AG04450 (cell line): ENCODE data around the gene CEBPB. TPM values are rescaled to one million over a fixed set of nuclear protein-coding genes. Genes with fewer than 3 reads are reported as not detected.

Source experiments
- CTCF ChIA-PET: fragments of 300-600, 350-600 bp; formaldehyde crosslinking; extraction: SDS; loops from one replicate; lab custom pipeline; 2022; ENCODE audit warnings: antibody characterized with exemption, inconsistent platforms; lab: Charles Lee
- POLR2A ChIA-PET: fragments of 350-600 bp; formaldehyde crosslinking; extraction: SDS; loops from one replicate; lab custom pipeline; 2021; ENCODE audit warnings: antibody characterized with exemption, inconsistent platforms; lab: Yijun Ruan, JAX
- DNase-seq: peaks from one replicate; pipeline ENCODE4 v3.0.0-alpha.2; 2011; ENCODE audit warnings: low read depth, low spot score
- H3K27ac ChIP-seq: one replicate; pipeline ENCODE4 v1.5.1; 2012; ENCODE audit warnings: low read depth, low read length, control low read depth
- H3K27me3 ChIP-seq: one replicate; pipeline ENCODE4 v1.6.0; 2012; ENCODE audit warnings: low read length; ENCODE audit not compliant: control insufficient read depth, insufficient read depth
- H3K4me3 ChIP-seq: 2 replicates; pipeline ENCODE4 v1.5.1; 2011; ENCODE audit warnings: mild to moderate bottlenecking, low read depth, low read length, control low read depth
- H3K9me3 ChIP-seq: 2 replicates; pipeline ENCODE4 v1.5.1; 2012; ENCODE audit warnings: low read length; ENCODE audit not compliant: control insufficient read depth, insufficient read depth
- CTCF ChIP-seq: IDR thresholded peaks from 2 replicates; pipeline ENCODE4 v1.5.1; 2011; ENCODE audit warnings: low read depth, low read length, control low read depth, inconsistent platforms
- polyA plus RNA-seq: library from polyadenylated mRNA; depleted of rRNA; stranded (reverse); fragments of >200 nt; gene quantifications from 2 replicates; pipeline ENCODE4 v1.2.3, GENCODE V29; 2011

The CEBPB gene
- polyA plus RNA-seq, 1 experiment, result 19.1 TPM

DNA sequence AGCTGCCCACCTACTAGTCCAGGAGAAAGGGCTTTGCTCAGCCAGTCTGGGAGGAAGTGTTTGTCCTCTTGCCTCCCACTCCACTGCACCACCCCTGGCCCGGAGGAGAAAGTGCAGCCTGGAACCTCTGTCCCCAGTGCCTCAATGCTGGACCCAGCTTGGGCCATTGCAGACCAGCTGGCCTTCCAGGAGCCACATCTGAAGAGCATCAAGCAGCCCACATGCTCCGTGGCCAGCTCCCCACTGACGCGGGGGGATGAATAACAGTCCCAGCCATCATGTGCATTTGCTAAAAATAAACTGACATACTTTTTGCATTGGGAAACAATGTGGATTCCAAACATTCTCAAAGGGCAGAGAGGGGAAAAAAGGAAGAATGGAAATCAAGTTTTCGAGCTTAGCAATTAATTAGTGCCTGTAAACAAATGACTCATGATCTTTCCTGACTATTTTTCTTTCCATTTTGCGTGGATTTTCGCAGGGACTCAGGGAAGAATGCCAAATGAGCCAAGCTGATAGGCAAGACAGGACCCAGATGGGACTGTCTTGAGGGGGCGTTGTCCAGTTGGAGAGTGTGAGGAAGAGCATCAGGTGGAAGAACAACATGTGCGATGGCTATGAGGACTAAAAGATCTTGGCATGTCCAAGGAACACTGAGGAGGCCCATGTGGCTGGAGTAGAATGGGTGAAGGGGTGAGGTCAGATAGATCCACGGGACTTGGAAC lies 34.1 kb downstream of the CEBPB start:
- Histone ChIP-seq H3K27me3 (no peaks in the 10 kb centered on the region), H3K27ac (peak overlapping the region; percentile 91), H3K9me3 (peaks cover 8% of the 10 kb centered on the region), H3K4me3 (no peak overlapping the region)
- peak; percentile 47 for TF ChIP-seq CTCF
- ChIA-PET POLR2A (interaction anchor here (0.7 to 1.8 kb wide), 9 partner anchors 10 to 84 kb away, joined by 3 to 7 read pairs (median 4); partner anchors contain the start of gene CEBPB), CTCF (no interaction called here)
- DNase-seq, result peak; percentile 91

DNA sequence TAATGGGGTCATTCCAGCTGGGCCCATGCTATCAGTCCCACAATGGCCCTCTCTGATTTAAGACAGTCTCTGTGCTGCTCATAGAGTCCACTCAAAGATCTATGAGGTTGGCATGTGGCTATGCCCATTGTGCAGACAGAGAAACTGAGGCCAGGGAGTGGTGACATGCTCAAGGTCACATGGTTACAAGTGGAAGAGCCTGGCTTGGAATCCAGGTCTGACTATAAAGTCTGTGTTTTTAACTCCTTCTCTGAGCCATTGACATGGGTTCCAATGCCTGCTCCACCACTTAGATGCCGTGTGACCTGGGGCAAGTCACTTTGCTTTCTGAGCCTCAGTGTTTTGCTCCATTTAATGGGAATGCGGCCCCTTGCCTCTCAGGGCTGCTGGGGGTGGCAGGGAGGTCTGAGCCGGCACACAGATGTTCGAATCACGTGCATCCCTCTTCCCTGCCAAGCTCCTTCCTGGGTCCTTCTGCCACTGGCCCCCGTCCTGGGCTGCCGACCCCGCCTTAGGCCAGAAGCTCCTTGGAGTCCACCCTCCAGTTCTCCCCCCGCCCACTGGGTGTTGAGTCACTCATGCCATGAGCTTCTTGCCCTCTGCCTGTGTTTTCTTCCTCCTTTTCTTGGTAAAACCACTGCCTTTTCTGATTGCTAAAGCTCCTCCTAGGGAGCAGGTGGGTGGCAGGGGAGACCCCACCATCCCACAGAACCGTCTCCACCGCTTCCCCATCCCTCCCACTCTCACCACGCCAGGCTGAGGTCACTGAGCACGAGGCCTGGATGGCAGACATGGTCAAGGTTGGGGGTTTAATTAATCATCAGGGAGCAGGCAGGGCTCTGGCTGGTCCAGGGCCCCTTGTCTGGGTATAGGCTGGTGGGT lies 35.7 kb downstream of the CEBPB start:
- H3K9me3 ChIP-seq, result peaks cover 4% of the 10 kb centered on the region
- CTCF ChIA-PET, result no interaction called here
- H3K27me3 ChIP-seq, result no peaks in the 10 kb centered on the region
- peak overlapping the region; percentile 68 for H3K27ac ChIP-seq
- POLR2A ChIA-PET, result interaction anchor here (0.6 kb wide), 1 partner anchor 59 kb away, joined by 3 read pairs; no protein-coding TSS in a partner anchor
- no peak overlapping the region for H3K4me3 ChIP-seq
- DNase-seq, result no peak
- no peak for TF ChIP-seq CTCF

DNA sequence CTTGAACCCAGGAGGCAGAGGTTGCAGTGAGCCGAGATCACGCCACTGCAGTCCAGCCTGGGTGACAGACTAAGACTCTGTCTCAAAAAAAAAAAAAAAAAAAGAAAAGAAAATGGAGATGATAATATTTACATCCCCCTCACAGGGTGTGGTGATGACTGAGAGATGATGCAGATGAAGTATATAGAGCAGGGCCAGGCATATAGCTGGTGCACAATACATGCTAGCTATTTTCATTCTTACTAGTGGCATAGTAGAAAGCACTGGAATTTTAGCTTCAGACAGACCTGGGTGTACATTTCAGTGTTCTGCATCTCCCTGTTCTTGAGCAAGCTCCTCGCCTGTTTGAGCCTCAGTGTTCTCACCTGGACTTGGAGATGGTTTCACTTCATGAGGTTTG lies 36.9 kb downstream of the CEBPB start:
- POLR2A ChIA-PET, result interaction anchor here (1.3 kb wide), 1 partner anchor 81 kb away, joined by 3 read pairs; no protein-coding TSS in a partner anchor
- Histone ChIP-seq H3K27me3 (no peaks in the 10 kb centered on the region), H3K27ac (no peak overlapping the region), H3K4me3 (no peak overlapping the region), H3K9me3 (peaks cover 4% of the 10 kb centered on the region)
- TF ChIP-seq CTCF, result no peak
- no peak for DNase-seq
- CTCF ChIA-PET, result no interaction called here

GRCh38 chr20:50229156-50229607 lies 38.6 kb downstream of the CEBPB start:
- Histone ChIP-seq H3K27me3 (no peaks in the 10 kb centered on the region), H3K27ac (no peak overlapping the region), H3K9me3 (peaks cover 1% of the 10 kb centered on the region; the same call in 1 of the 2 replicates), H3K4me3 (no peak overlapping the region)
- TF ChIP-seq CTCF, result no peak
- ChIA-PET CTCF (no interaction called here), POLR2A (no interaction called here)
- no peak for DNase-seq
